Heart left ventricle (tissue), 13 donors: Measurements from ENCODE around the gene ZNF620.

Source experiments
- CTCF ChIP-seq, 12 donors: fragments of 200-600 bp; sonication (generic) in 4 of 12; IDR thresholded peaks; one replicate each; pipeline versions ENCODE4 v1.5.0 to v1.8.0; 2018 to 2022; ENCODE audit warnings: antibody characterized with exemption in 12 of 12, mild to moderate bottlenecking in 5 of 12
- POLR2A ChIP-seq, 2 donors: fragments of 450-650 bp; IDR thresholded peaks; one replicate each; pipeline ENCODE4 v1.6.1; 2017; ENCODE audit warnings: antibody characterized with exemption in 2 of 2, mild to moderate bottlenecking in 2 of 2, moderate library complexity in 2 of 2
- donor health status: ischemic (EF 13 %, LVEDD 7.1; RV severe dilation, severe dysfunction).
- donor health status: DM: no; HTN: yes; CAD: no.
- donor health status: DM: no; HTN: no; CAD: no.
- donor health status: ischemic (EF 25% LVEDD 6.9; RV normal size, moderate dysfunction).
- donor health status: ischemic (EF 25% LVEDD 5.7; RV mildly dilated, moderate dysfunction).
- donor health status: ischemic (EF 35%, LVEDD 5.7; RV mildly dilated, moderate dysfunction).
- donor health status: nonischemic (EF 11% LVEDD 7.7; RV severe dilation, severe dysfunction).
- donor health status: DM: yes; HTN: yes; CAD: no.
- donor health status: PGD.
- donor health status: ischemic (EF 29% LVEDD 5.4; RV normal size, mild dysfunction).
- donor health status: nonischemic (EF 23%, LVEDD 6.1; RV moderate dilation, normal function).

- TF ChIP-seq CTCF (IDR thresholded peaks at IDR 0.05) (no peak), POLR2A (IDR thresholded peaks at IDR 0.05) (no peak)
Observed at GRCh38 chr3:40468018-40468417, 37.8 kb upstream of the ZNF620 start.
